Fibroblast of peridontal ligament (primary cell): ENCODE measurements around the gene SEMA6B.
A peak's percentile ranks its signal among the peaks of the same experiment; 100 is the strongest.

ENCODE experiments used
- DNase-seq: peaks from one replicate; pipeline ENCODE4 v3.0.0-alpha.2; 2010; ENCODE audit errors: extremely low read depth

The SEMA6B gene

DNA sequence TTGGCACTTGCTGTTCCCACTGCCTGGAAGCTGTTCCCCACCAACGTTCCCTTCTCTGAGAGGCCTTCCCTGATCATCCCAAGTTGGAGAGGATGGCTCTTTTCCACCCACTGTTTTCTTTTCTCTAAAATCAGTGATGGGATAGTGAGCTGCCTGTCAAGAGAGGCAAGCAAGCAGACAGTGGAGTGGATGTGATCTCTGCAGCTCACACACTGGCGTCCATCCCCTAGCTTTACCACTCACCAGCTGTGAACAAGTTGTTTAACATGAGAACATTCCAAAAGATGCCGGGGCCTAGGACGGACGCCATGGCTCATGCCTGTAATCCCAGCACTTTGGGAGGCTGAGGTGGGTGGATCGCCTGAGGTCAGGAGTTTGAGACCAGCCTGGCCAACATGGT is 28.0 kb upstream of the SEMA6B start:
- no peak for DNase-seq

- DNase-seq, result no peak
Measured at GRCh38 chr19:4586691-4587090, 27.2 kb upstream of the SEMA6B start.

DNA sequence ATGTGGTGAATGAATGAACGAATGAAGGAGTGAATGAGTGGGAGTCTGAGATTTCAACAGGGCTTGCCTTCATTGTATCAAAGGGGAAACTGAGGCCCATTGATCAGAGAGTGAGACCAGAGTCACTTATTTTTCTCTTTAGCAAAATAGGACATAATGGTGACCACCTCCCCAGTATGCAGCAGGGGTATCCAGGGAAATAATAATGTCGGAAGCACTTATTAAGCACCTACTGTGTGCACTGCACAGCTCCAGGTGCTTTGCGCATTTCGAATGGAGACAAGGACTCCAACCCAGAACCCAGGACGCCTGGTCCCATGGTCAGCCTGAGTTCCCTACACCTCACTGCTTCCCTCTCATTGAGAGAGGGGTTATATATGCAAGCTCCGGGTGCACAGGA is 26.8 kb upstream of the SEMA6B start:
- no peak for DNase-seq

GRCh38 chr19:4585556-4585955 is 26.1 kb upstream of the SEMA6B start:
- no peak for DNase-seq

GRCh38 chr19:4584670-4585460 is 25.4 kb upstream of the SEMA6B start:
- no peak for DNase-seq

DNA sequence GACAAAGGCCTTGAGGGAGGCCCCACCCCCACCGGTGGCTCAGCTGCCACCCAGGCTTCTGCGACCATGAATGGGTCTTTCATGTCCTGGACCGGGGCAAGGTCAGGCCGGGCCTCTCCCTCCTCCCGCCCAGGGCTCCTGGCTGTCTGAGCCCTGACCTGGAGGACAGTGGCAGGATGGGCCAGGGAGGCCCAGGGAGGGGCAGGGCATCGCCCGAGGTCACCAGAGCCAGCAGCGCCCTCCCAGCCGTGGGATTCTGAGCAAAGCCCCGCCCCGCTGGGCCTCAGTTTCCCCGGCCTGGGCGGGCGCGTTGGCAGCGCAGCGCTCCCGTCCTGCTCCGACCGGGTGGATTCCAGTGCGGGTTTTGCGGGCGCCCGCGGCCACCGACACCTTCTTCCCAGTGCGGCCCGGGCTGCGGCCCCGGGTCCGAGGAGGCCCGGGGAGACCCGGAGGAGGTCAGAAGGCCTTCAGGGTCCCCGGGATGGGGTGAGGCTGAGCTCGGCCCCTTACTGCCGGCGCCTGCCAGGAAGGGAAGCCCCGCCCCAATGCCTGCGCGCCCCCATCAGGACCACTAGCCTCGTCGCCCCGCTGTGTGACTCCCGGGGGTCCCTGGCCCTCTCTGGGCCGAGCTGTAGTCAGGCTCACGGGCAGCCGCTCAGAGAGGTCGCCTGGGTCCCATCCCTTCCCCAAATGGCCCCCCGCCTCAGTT is 24.6 kb upstream of the SEMA6B start:
- no peak for DNase-seq

DNA sequence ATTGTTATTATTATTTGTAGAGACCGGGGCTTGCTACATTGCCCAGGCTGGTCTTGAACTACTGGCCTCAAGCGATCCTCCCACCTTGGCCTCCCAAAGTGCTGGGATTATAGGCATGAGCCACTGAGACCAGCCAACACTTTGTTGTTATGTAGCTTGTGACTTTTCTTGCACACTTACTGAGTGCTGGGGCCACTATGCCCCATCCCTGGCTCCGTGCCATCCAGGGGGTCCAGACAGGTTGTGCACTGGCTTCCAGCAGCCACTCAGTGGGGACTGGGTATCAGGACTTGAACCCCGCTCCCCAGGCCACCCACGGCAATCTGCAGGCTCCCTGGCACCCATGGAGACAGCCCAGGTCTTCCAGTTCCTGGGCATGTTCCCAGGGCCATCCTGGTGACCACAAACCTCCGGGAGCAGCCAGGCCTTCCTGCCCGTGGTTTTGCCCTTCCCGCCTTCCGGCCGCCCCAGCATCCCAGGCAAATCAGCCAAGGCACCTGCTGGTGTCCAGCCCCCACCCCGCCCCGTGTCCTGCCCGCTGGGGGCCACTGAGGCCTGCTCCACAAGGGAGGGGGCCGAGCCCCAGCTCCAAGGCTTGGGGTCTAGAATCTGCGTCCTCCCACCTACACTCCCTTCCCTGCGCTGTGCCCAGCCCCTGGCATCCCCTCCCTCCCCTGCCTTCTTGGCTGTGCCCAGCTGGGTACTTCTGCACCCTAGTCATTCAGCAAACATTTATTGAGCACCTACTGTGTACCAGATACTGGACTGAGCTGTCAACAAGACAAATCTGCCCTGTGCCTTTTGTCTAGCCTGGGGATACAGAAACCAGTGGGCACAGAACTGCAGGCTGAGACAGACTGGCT is 23.7 kb upstream of the SEMA6B start:
- no peak for DNase-seq

- no peak for DNase-seq
Measured at GRCh38 chr19:4581666-4582553, 22.4 kb upstream of the SEMA6B start.

DNA sequence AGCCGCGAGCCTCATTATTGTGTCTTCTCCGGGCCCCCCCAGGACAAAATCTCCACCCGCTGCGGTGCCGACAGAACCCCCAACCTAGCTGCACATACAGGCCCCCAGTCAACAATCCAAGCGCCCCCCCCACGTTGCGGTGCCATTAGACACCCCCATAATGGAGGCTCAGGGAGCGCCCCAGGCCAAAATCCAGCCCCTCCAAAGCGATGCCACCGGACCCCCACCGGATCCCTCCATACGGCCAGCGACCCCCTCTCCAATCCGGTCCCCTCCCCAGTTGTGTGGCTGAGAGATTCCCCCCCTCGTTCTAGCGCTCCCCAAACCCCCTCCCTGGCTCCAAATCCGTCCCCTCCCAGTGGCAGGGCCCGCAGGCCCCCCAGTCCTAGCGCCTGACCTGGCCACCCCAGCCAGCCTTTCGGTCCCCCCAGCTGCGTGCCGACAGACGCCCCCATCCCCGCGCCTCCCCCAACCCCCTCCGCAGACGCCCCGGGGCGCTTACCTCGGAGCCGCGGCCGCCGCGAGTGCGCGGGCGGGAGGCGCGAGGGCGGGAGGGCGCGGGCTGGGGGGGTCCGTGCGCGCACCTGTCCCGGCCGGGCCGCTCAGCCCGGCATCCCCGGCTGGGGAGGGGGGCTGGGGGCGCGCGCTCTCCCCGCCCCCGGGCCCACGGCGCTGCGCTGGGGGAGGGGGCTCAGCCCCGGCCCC is 21.6 kb upstream of the SEMA6B start:
- no peak for DNase-seq

- no peak for DNase-seq
Measured at GRCh38 chr19:4580021-4580901, 20.8 kb upstream of the SEMA6B start.

GRCh38 chr19:4579389-4579788 is 19.9 kb upstream of the SEMA6B start:
- no peak for DNase-seq

DNA sequence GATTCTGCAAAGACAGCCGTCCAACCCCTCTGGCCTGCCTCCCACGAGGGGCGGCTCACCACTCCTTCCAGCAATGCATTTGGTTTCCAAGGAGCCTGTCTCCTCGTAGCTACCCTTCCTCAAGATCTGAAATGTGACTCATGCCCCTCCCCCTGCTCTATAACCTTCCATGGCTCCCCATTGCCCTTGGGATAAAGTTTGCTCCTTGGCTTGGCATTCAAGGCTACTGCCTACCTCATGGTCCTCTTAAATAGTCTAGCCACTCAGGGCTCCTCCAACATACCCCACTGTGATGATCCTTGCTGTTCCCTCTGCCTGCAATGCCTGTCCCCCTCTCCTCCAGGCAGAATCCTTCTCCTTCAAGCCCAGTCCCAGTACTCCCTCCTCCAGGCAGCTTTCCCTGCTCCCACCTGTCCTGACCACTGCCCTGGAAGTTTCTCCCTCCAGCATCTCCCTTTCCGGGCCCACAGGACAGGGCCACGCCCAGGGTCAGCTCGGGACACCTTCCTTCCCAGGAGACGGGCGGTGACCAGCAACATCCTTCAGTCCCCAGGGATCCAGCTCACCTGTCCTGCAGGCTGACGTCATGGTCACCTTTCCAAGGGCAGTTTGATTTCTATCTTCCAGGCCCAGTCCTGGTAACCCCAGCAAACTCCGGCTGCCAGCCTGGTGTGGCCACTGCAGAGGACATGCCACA is 19.2 kb upstream of the SEMA6B start:
- no peak for DNase-seq

DNA sequence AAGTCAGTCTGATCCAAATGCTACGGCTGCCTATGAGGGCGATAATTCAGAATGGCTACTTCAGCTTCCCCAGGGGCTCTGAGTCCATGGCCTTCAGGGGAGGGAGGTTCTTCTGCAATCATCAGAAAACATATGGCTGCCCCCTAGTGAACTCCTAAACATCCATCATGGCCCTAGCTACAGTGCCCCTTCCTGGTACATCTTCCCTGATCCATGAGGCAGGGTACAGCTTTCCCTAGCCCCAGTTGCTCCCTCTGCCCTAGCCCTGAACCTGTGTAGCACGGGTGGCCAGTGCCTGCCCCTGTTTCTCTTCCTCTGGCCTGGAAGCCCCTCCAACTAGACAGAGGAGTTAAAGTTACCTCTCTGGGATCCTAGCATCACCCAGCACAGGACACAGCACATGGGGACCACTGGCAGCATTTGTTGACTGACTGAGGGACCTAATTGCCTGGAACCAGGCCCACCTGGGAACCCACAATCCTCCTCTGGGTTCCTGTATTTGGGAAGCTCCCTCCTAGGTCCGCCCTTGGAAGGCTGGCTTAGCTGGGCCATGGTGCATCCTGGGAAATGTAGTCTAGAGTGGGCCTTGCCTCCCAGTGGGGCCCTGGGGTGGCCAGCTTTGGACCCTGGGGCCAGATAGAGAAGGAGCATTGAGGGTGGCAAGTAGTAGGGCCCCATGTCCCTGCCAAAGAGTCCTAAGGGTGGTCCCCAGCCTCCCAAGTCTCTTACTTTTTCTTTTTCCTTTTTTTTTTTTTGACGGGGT is 17.7 kb upstream of the SEMA6B start:
- no peak for DNase-seq

DNA sequence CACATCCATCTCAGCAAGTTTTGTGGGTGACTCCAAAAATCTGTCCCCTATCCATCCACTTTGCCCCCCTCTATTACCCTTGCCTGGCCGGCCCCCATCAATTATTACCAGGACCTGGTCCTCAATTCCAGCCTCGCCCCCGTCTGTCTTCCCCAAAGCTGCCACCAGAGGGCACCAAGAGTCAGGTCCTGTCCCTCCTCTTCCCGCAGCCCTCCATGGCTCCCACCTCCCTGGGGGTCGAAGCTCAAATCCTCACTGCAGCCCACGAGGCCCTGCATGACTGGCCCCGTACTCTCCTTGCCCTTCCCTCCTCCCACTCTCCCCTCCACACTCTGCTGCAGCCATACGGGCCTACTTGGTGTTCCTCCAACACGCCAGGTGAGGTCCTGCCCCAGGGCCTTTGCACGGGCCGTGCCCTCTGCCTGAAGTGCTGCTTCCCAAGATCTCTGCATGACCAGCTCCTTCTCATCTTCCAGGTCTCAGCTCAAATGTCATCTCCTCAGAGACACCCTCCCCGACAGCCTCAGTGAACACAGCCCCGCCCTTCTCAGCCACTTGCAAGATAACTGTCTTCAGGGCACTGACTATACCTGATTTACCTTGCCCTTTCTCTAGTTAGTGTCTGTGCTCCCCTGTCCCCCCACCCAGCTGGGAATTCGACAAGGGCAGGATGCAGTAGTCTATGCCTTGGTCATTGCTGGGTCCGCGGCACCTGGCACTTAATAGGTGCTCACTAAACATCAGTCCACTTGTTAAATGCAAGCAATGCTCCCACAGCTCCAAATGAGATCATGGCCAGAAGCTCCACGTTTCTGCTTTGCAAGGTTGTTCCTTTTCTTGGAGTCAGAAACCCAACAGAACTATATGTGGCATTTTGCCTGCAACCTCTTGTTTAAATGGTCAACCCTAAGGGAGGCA is 16.8 kb upstream of the SEMA6B start:
- peak; percentile 49 for DNase-seq

DNA sequence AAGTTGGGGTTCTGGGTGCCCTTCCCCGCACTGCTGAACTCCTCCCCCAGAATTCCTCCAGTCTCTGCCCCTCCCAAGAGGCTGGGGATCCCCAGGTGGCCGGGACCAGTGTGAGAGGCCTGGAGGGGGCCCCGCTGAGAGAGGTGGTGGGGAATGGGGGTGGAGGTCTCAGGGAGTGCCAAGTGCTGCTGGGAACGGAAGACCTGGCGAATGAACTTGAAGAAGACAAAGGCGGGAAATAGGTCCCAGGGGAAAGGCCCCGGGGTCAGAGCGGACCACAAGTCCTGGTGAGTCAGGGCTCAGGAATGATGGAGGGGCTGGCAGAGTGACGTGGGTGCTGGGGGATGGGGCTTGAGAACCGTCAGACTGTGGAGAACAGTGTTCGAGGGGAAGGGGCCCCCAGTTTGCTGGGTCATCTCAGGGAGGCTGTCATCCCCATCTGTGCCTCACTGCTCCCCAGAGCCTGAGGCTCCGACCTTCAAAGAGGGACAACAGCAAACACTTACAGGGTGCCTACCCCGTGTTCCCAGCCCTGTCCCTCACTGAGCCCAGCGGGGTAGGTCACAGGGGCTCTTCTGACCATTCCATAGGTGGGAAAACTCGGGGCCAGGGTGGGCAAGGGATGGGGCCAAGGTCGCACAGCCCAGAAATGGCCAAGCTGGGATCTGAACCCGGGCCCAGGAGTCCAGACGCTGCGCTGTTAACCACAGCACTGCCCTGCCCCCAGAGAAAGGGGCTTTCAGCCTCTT is 16.0 kb upstream of the SEMA6B start:
- DNase-seq, result peak; percentile 96

DNA sequence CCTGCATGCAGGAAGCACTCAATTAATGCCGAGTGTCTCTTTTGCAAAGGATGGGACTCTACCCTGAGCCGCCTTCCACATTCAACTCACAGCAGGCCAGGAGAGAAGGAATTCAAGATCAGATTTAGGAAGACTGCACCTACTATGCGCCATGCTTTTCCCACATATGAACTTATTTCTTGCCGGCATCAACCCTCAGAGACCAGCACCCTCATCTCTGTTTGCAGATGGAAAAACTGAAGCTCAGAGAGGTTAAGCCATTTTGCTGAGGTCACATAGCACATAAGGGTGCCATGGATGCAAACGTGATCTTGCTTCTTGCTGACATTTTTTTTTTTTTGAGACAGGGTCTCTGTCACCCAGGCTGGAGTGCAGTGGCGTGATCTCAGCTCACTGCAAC is 14.2 kb upstream of the SEMA6B start:
- no peak for DNase-seq
